A673 (cell line): ENCODE data around the gene EGFL6. TPM values are rescaled to one million over a fixed set of nuclear protein-coding genes. Genes with fewer than 3 reads are reported as not detected.
"Not testable (repeated sequence)": the region's sequence is repeated elsewhere in the genome, so short reads cannot be mapped to it uniquely, and the experiment has no call there.

Experiments used
- BruUV-seq: library from RNA; stranded (reverse); fragments of 400-500 nt; replicated peaks from 2 replicates; lab custom pipeline; 2021; lab: Mats Ljungman, UMichigan
- CTCF ChIA-PET: fragments of 300-600 bp; sonication (Branson Sonifier 250); formaldehyde crosslinking; loops from one replicate; lab custom pipeline; 2022; ENCODE audit warnings: antibody characterized with exemption; lab: Charles Lee
- POLR2A ChIA-PET: fragments of 300-600 bp; sonication (Branson Sonifier 250); formaldehyde crosslinking; loops from one replicate; lab custom pipeline; 2022; ENCODE audit warnings: antibody characterized with exemption; ENCODE audit not compliant: low non-redundant PET; lab: Charles Lee
- DNase-seq: peaks from one replicate; pipeline ENCODE4 v3.0.0-alpha.2; 2015; ENCODE audit warnings: low spot score
- H3K27ac ChIP-seq: fragments of 200-600 bp; sonication (generic); 2 replicates; pipeline ENCODE4 v1.5.1; 2016; ENCODE audit warnings: mixed run types, low read depth, mild to moderate bottlenecking, mixed read lengths, antibody characterized with exemption, low read length; ENCODE audit not compliant: poor library complexity, severe bottlenecking
- H3K27me3 ChIP-seq: fragments of 200-600 bp; sonication (generic); replicated peaks from 2 replicates; pipeline ENCODE4 v1.6.1; 2017; ENCODE audit warnings: mixed run types, low read depth, mild to moderate bottlenecking, mixed read lengths, antibody characterized with exemption, low read length; ENCODE audit not compliant: insufficient read depth, poor library complexity
- H3K36me3 ChIP-seq: fragments of 200-600 bp; sonication (generic); 2 replicates; pipeline ENCODE4 v1.6.1; 2016; ENCODE audit warnings: mixed run types, mild to moderate bottlenecking, mixed read lengths, antibody characterized with exemption, low read length; ENCODE audit not compliant: insufficient read depth, poor library complexity, severe bottlenecking
- H3K4me1 ChIP-seq: fragments of 200-600 bp; sonication (generic); 2 replicates; pipeline ENCODE4 v1.6.1; 2017; ENCODE audit warnings: mixed run types, mild to moderate bottlenecking, mixed read lengths, antibody characterized with exemption, low read length; ENCODE audit not compliant: insufficient read depth, poor library complexity, severe bottlenecking
- H3K4me3 ChIP-seq: fragments of 200-600 bp; sonication (generic); 2 replicates; pipeline ENCODE4 v1.5.1; 2016; ENCODE audit warnings: low read depth, mixed run types, mild to moderate bottlenecking, mixed read lengths, low read length; ENCODE audit not compliant: poor library complexity, severe bottlenecking
- H3K9me3 ChIP-seq: fragments of 200-600 bp; sonication (generic); 2 replicates; pipeline ENCODE4 v1.6.1; 2016; ENCODE audit warnings: mixed run types, low read depth, mild to moderate bottlenecking, mixed read lengths, antibody characterized with exemption, low read length; ENCODE audit not compliant: poor library complexity, severe bottlenecking
- CTCF ChIP-seq: fragments of 300-800, 200-600 bp; sonication (generic); conservative IDR thresholded peaks from 2 replicates; pipeline ENCODE4 v1.5.1; 2017; ENCODE audit warnings: low read depth, mild to moderate bottlenecking, antibody characterized with exemption, low read length, moderate library complexity, mixed read lengths
- EZH2 ChIP-seq: fragments of 200-600 bp; sonication (generic); IDR thresholded peaks from 2 replicates; pipeline ENCODE4 v1.6.1; 2017; ENCODE audit warnings: borderline replicate concordance, low read depth, mild to moderate bottlenecking, mixed read lengths, antibody characterized with exemption, low read length; ENCODE audit not compliant: poor library complexity, severe bottlenecking
- intact Hi-C: fragments of 100-400 bp; cut with micrococcal nuclease; formaldehyde crosslinking; loops from one replicate; pipeline ENCODE4 v1.10.0; 2022; ENCODE audit not compliant: unreplicated experiment
- total RNA-seq: library from RNA; stranded (reverse); gene quantifications from 2 replicates; pipeline ENCODE4 v1.2.3, GENCODE V29; 2021

EGFL6 gene
- total RNA-seq, 1 experiment from 2014 or later, result not detected

DNA sequence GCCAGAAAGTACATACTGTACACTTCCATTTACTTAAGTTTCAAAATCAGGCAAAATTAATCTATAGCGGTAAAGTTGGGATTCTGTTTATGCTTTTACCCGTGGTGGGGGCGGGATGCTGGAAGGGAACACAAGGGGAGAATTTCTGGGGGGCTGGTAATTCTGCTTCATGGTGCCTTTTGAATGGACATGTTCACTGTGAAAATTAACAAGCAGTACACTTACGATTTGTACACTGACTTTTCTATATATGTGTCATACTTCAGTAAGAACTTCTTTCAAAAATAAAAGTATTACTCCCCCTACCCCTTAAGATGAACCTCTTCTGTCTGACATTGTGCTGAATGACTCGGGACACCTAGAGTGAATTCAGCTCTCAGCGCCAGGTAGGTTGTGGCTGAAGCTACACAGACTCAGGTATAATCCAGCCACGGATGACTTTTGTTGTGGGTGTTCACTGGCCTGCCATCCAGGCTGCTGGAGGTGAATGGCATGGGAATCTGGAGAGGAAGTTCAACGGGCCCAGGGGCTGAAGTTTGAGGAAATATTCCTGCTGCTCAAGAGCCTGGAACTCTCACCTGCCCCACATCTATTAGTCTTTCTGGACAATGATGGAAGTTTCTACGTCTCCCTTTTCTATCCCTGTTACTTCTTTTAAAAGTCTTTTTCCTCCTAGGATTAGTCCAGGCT lies 76.2 kb downstream of the EGFL6 start:
- Histone ChIP-seq H3K9me3 (no peaks in the 10 kb centered on the region), H3K36me3 (no peaks in the 10 kb centered on the region), H3K27ac (no peak overlapping the region), H3K4me1 (peaks cover 4% of the 10 kb centered on the region), H3K4me3 (no peak overlapping the region), H3K27me3 (no peaks in the 10 kb centered on the region)
- TF ChIP-seq CTCF (no peak), EZH2 (no peak)
- BruUV-seq, result no TSS peak
- no peak for DNase-seq
- CTCF ChIA-PET, result interaction anchor here (0.6 to 2.9 kb wide), 8 partner anchors 11 to 699 kb away, joined by 3 to 38 read pairs (median 6); no protein-coding TSS in a partner anchor
- POLR2A ChIA-PET, result interaction anchor here (0.7 kb wide), 1 partner anchor 139 kb away, joined by 4 read pairs; no protein-coding TSS in a partner anchor
- intact Hi-C loops, result loop anchor here (1.0 to 10.0 kb wide), 3 partner anchors 131 to 671 kb away; partner anchors contain the start of gene TMSB4X

DNA sequence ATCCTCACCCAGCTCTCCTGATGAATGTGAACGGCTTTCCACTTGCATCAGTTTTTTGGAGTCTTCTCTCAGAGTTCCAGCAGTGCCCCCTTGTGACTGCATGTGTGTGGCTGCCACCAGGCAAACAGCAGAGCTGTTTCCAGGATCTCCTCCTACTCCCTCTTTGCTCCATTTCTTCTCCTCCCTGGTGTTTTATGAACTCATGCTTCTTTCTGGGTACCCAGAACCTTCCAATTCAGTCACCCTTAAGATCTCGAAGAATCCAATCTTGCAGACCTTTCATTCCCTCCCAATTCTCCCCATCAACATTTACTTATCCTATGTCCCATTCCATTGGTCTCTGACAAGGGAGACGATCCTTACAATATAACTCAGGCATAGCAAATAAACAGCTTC lies 76.8 kb downstream of the EGFL6 start:
- intact Hi-C loops, result loop anchor here (1.0 to 10.0 kb wide), 3 partner anchors 131 to 671 kb away; partner anchors contain the start of gene TMSB4X
- TF ChIP-seq CTCF (peak; percentile 81), EZH2 (no peak)
- peak; percentile 80 for DNase-seq
- no TSS peak for BruUV-seq
- Histone ChIP-seq H3K4me1 (peaks cover 4% of the 10 kb centered on the region), H3K4me3 (no peak overlapping the region), H3K27ac (no peak overlapping the region), H3K9me3 (no peaks in the 10 kb centered on the region), H3K36me3 (no peaks in the 10 kb centered on the region), H3K27me3 (no peaks in the 10 kb centered on the region)
- ChIA-PET POLR2A (interaction anchor here (0.7 kb wide), 1 partner anchor 140 kb away, joined by 4 read pairs; no protein-coding TSS in a partner anchor), CTCF (interaction anchor here (0.6 to 2.9 kb wide), 8 partner anchors 12 to 700 kb away, joined by 3 to 38 read pairs (median 6); no protein-coding TSS in a partner anchor)

- TF ChIP-seq CTCF, result no peak
- TF ChIP-seq EZH2, result no peak
- no peaks in the 10 kb centered on the region for H3K9me3 ChIP-seq
- no TSS peak for BruUV-seq
- peak; percentile 80 for DNase-seq
- intact Hi-C loops, result loop anchor here (2.0 to 10.0 kb wide), 2 partner anchors 133 to 673 kb away; partner anchors contain the start of gene TMSB4X
- peaks cover 4% of the 10 kb centered on the region for H3K4me1 ChIP-seq
- H3K4me3 ChIP-seq, result no peak overlapping the region
- CTCF ChIA-PET, result no interaction called here
- POLR2A ChIA-PET, result no interaction called here
- H3K27ac ChIP-seq, result no peak overlapping the region
- H3K27me3 ChIP-seq, result no peaks in the 10 kb centered on the region
- H3K36me3 ChIP-seq, result no peaks in the 10 kb centered on the region
Measured at GRCh38 chrX:13647709-13648212, 78.4 kb downstream of the EGFL6 start.

DNA sequence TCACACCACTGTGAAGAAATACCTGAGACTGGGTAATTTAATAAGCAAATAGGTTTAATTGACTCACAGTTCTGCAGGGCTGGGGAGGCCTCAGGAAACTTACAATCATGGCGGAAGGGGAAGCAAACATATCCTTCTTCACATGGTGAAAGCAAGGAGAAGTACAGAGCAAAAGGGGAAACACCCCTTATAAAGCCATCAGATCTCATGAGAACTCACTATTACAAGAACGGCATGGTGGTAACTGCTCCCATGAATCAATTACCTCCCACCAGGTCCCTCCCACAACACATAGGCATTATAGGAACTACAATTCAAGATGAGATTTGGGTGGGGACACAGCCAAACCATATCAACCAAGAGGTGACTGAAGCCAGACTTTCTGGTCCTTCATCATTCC lies 78.9 kb downstream of the EGFL6 start:
- H3K4me1 ChIP-seq, POLR2A ChIA-PET, CTCF ChIA-PET, BruUV-seq, H3K27me3 ChIP-seq, DNase-seq, H3K9me3 ChIP-seq, H3K4me3 ChIP-seq, H3K27ac ChIP-seq, H3K36me3 ChIP-seq: not testable (repeated sequence)
- intact Hi-C loops, result loop anchor here (10.0 kb wide), 1 partner anchor 674 kb away; the partner anchor contains the start of gene TMSB4X
